ENCODE results near the gene UNC13A. TPM values are rescaled to one million over a fixed set of nuclear protein-coding genes. Genes with fewer than 3 reads are reported as not detected.
"Not testable (repeated sequence)": the region's sequence is repeated elsewhere in the genome, so short reads cannot be mapped to it uniquely, and the experiment has no call there.

The UNC13A gene
- total RNA-seq, 4 donors from 2014 or later: 0.21 to 0.78 (median 0.41) TPM

GRCh38 chr19:17553256-17553655 lies 134.9 kb downstream of the UNC13A start:
- Histone ChIP-seq H3K36me3 (peaks cover 0 to 10% (median 0%) of the 10 kb centered on the region in 3 donors), H3K27me3 (no peaks in the 10 kb centered on the region), H3K9me3 (no peaks in the 10 kb centered on the region), H3K27ac (peak overlapping the region in 3 of 4 donors; percentile 20 to 49 (median 46)), H3K4me3 (no peak overlapping the region), H3K4me1 (peaks cover 0 to 38% (median 16%) of the 10 kb centered on the region in 4 donors)
- WGBS, 2 donors: 35 to 40% methylated on average over 7 of the region's 7 CpGs
- TF ChIP-seq CTCF (IDR thresholded peaks at IDR 0.05): no peak
- TF ChIP-seq EP300 (IDR thresholded peaks at IDR 0.05): peak; percentile 67 to 88
- peak; percentile 54 to 79 for DNase-seq (ENCODE audit: low spot score in 2 of 2)

- H3K27me3 ChIP-seq; DNase-seq (ENCODE audit: low spot score in 2 of 2); H3K9me3 ChIP-seq; H3K36me3 ChIP-seq; H3K4me3 ChIP-seq: not testable (repeated sequence)
- H3K27ac ChIP-seq: peak overlapping the region in 1 of 4 donors; percentile 27
- 91 to 94% methylated on average over 4 of the region's 4 CpGs for WGBS, 2 donors
- peaks cover 0 to 35% (median 14%) of the 10 kb centered on the region in 4 donors for H3K4me1 ChIP-seq
These were observed 135.4 kb downstream of the UNC13A start for GRCh38 chr19:17552735-17553134.

Other genes with a start within 250 kb of the UNC13A start
- gene TMEM221, start 239.7 kb downstream of the UNC13A start, total RNA-seq: 1 to 10 TPM in 1 of 4 donors, under 1 TPM in 2, not detected in 1; 0.21 to 2.0 (median 0.30) TPM
- gene NXNL1, start 227.4 kb downstream of the UNC13A start, total RNA-seq: under 1 TPM in 1 of 4 donors, not detected in 3; 0.44 TPM
- gene SLC27A1, start 217.8 kb downstream of the UNC13A start, total RNA-seq: 10 to 100 TPM; 30.6 to 69.3 (median 55.9) TPM
- 10 to 100 TPM; 82.2 to 96.7 (median 92.2) TPM for gene PGLS, start 176.7 kb downstream of the UNC13A start, total RNA-seq
- gene COLGALT1, start 132.7 kb downstream of the UNC13A start, total RNA-seq: 100 to 1,000 TPM in 1 of 4 donors, 10 to 100 TPM in 3; 74.5 to 141 (median 88.2) TPM
- gene MAP1S, start 31.1 kb upstream of the UNC13A start, total RNA-seq: 10 to 100 TPM; 23.4 to 39.3 (median 31.2) TPM
- gene FCHO1, start 63.1 kb upstream of the UNC13A start, total RNA-seq: 1 to 10 TPM; 1.4 to 9.9 (median 3.0) TPM
- 1 to 10 TPM in 1 of 4 donors, under 1 TPM in 2, not detected in 1; 0.20 to 2.4 (median 0.44) TPM for gene B3GNT3, start 106.8 kb upstream of the UNC13A start, total RNA-seq
- gene INSL3, start 133.2 kb upstream of the UNC13A start, total RNA-seq: not detected
- 10 to 100 TPM in 2 of 4 donors, 1 to 10 TPM in 2; 1.9 to 18.0 (median 8.3) TPM for gene JAK3, start 159.6 kb upstream of the UNC13A start, total RNA-seq
- 1,000 to 10,000 TPM; 1,544 to 1,849 (median 1,738) TPM for gene RPL18A, start 171.6 kb upstream of the UNC13A start, total RNA-seq
- gene SLC5A5, start 183.6 kb upstream of the UNC13A start, total RNA-seq: not detected
- gene CCDC124, start 244.7 kb upstream of the UNC13A start, total RNA-seq: 10 to 100 TPM; 29.3 to 69.0 (median 33.9) TPM

All from tibial nerve (tissue), 4 donors.